Sigmoid colon (tissue), 3 donors: ENCODE data around the gene HPS1.

Source experiments
- POLR2A ChIP-seq, 2 donors: fragments of 450-650 bp; IDR thresholded peaks; one replicate each; pipeline ENCODE4 v1.6.1; 2016; ENCODE audit warnings: antibody characterized with exemption in 2 of 2, mild to moderate bottlenecking in 2 of 2, moderate library complexity in 2 of 2
- TF ChIP-seq, protein P1 (sequence below), 4 experiments: fragments of 450-650 bp in 3 of 4; fragments of 200-600 bp in 1 of 4; IDR thresholded peaks; one replicate each; pipeline ENCODE4 v1.5.1; 2016 to 2019; ENCODE audit warnings: antibody characterized with exemption in 4 of 4, mild to moderate bottlenecking in 3 of 4, moderate library complexity in 2 of 4

DNA sequence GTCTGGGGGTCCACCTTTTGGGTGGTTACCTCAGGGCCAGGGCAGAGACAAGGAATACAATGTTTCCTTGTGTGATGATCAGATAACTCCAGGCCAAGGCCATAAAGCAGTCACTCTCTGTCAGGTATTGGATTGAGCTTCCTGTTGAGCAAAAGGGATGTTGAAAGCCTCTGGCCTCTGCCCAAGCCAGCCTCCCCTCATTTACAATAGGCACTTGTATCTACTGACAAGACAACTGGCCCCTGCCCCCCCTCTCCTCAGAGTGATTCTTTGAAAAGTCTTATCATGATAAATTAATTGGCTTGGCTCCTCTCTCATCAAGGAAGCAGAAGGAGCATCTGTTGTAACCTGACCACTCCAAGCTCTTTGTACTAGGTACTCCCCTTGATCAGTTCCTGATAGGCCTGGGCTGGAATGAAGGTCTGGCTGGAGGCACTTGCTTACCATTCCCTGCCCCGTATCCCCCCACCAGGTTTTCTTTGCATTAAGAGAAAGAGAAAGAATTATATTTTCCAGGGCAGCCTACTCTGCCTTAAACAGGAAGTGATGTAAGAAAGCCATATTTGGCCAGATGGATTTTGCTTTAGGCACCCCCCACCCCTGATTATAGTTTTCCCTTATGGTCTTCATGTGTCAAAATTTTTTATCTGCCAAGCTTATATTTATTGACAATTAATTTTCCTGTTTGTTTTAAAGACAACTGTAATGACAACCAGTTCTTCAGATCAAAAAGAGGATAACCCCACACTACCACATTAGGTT, 42.1 kb upstream of the HPS1 start:
- no peak for TF ChIP-seq POLR2A (IDR thresholded peaks at IDR 0.05)
- TF ChIP-seq, protein P1, sequence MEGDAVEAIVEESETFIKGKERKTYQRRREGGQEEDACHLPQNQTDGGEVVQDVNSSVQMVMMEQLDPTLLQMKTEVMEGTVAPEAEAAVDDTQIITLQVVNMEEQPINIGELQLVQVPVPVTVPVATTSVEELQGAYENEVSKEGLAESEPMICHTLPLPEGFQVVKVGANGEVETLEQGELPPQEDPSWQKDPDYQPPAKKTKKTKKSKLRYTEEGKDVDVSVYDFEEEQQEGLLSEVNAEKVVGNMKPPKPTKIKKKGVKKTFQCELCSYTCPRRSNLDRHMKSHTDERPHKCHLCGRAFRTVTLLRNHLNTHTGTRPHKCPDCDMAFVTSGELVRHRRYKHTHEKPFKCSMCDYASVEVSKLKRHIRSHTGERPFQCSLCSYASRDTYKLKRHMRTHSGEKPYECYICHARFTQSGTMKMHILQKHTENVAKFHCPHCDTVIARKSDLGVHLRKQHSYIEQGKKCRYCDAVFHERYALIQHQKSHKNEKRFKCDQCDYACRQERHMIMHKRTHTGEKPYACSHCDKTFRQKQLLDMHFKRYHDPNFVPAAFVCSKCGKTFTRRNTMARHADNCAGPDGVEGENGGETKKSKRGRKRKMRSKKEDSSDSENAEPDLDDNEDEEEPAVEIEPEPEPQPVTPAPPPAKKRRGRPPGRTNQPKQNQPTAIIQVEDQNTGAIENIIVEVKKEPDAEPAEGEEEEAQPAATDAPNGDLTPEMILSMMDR (IDR thresholded peaks at IDR 0.05) = no peak
